Heart left ventricle (tissue), 13 donors: ENCODE results near the gene IQCF5.

Experiments used
- CTCF ChIP-seq, 12 donors: fragments of 200-600 bp; sonication (generic) in 4 of 12; IDR thresholded peaks; one replicate each; pipeline versions ENCODE4 v1.5.0 to v1.8.0; 2018 to 2022; ENCODE audit warnings: antibody characterized with exemption in 12 of 12, mild to moderate bottlenecking in 5 of 12
- POLR2A ChIP-seq, 2 donors: fragments of 450-650 bp; IDR thresholded peaks; one replicate each; pipeline ENCODE4 v1.6.1; 2017; ENCODE audit warnings: antibody characterized with exemption in 2 of 2, mild to moderate bottlenecking in 2 of 2, moderate library complexity in 2 of 2
- donor health status: ischemic (EF 13 %, LVEDD 7.1; RV severe dilation, severe dysfunction).
- donor health status: DM: no; HTN: yes; CAD: no.
- donor health status: DM: no; HTN: no; CAD: no.
- donor health status: ischemic (EF 25% LVEDD 6.9; RV normal size, moderate dysfunction).
- donor health status: ischemic (EF 25% LVEDD 5.7; RV mildly dilated, moderate dysfunction).
- donor health status: ischemic (EF 35%, LVEDD 5.7; RV mildly dilated, moderate dysfunction).
- donor health status: nonischemic (EF 11% LVEDD 7.7; RV severe dilation, severe dysfunction).
- donor health status: DM: yes; HTN: yes; CAD: no.
- donor health status: PGD.
- donor health status: ischemic (EF 29% LVEDD 5.4; RV normal size, mild dysfunction).
- donor health status: nonischemic (EF 23%, LVEDD 6.1; RV moderate dilation, normal function).

GRCh38 chr3:51916418-51916817 is 41.0 kb upstream of the IQCF5 start:
- TF ChIP-seq CTCF (IDR thresholded peaks at IDR 0.05), result no peak
- TF ChIP-seq POLR2A (IDR thresholded peaks at IDR 0.05), result no peak
